H1 (cell line): ENCODE data around the gene C5orf46. TPM values are rescaled to one million over a fixed set of nuclear protein-coding genes. Genes with fewer than 3 reads are reported as not detected.

ENCODE experiments used
- EZH2 ChIP-seq: fragments of 200-600 bp; sonication (generic); IDR thresholded peaks from 2 replicates; pipeline ENCODE4 v1.7.1; 2012; ENCODE audit warnings: low read depth, mild to moderate bottlenecking, moderate library complexity, low read length, inconsistent platforms; ENCODE audit not compliant: severe bottlenecking
- SIX5 ChIP-seq: IDR thresholded peaks from 2 replicates; pipeline ENCODE4 v1.6.1; 2011; ENCODE audit warnings: mild to moderate bottlenecking, low read depth, low read length
- SUZ12 ChIP-seq: fragments of 200-600 bp; sonication (generic); IDR thresholded peaks from 2 replicates; pipeline ENCODE4 v1.6.1; 2012; ENCODE audit warnings: mild to moderate bottlenecking, inconsistent platforms, low read length, moderate library complexity, mixed read lengths
- polyA plus RNA-seq, 7 experiments: library from polyadenylated mRNA; depleted of rRNA in 3 of 7; stranded (reverse) in 5 of 7; unstranded in 2 of 7; fragments of >200 nt in 5 of 7; fragments of 200-250 nt in 2 of 7; gene quantifications; 1 replicate in 5 of 7; 2 replicates in 1 of 7; 4 replicates in 1 of 7; pipeline versions ENCODE4 v1.2.1 to v1.2.3, GENCODE V29; 2011 to 2013; ENCODE audit warnings: missing spikeins in 2 of 7, mixed read lengths in 2 of 7
- total RNA-seq: library from RNA; stranded (reverse); fragmentation: NEBNext Ultra II Directional; extraction: Animal tissue kit (Norgen Biotek cat#: 25700); gene quantifications from 2 replicates; pipeline ENCODE4 v1.2.1, GENCODE V29; 2021
- TF ChIP-seq, protein P1 (sequence below): fragments of 300-600 bp; sonication (generic); IDR thresholded peaks from 2 replicates; pipeline ENCODE4 v1.7.1; 2012; ENCODE audit warnings: low read length, moderate library complexity, mild to moderate bottlenecking, inconsistent platforms; ENCODE audit not compliant: insufficient replicate concordance

C5orf46 gene
- total and polyA plus RNA-seq, 2 of the 8 experiments (the other 6 are each of a cell fraction or from before 2014, with no cell fraction given) = not detected

DNA sequence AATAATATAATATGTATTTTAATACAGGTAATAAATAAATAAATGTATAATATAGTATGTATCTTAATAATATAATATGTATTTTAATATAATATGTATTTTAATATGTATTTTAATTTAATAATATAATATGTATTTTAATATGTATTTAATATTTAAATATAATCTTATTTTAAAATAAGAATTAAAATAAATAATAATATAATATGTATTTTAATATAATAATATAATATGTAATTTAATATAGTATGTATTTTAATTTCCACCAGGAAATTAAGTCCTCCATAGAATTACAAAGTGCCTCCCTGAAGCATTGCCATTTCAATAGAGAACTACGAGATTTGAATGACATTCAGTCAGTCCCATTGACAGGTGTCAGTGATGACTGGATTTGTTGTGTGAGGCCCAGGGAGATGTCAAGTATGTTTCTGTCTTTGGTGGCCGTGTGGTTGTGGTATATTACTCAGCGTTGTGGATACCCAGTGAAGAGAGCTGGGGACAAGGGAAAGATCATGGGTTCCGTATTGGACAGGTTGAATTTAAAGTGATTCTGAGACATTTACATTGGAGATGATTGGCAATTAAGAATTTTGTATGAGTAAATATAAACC lies 14.2 kb upstream of the C5orf46 start (continued):
- TF ChIP-seq, protein P1, sequence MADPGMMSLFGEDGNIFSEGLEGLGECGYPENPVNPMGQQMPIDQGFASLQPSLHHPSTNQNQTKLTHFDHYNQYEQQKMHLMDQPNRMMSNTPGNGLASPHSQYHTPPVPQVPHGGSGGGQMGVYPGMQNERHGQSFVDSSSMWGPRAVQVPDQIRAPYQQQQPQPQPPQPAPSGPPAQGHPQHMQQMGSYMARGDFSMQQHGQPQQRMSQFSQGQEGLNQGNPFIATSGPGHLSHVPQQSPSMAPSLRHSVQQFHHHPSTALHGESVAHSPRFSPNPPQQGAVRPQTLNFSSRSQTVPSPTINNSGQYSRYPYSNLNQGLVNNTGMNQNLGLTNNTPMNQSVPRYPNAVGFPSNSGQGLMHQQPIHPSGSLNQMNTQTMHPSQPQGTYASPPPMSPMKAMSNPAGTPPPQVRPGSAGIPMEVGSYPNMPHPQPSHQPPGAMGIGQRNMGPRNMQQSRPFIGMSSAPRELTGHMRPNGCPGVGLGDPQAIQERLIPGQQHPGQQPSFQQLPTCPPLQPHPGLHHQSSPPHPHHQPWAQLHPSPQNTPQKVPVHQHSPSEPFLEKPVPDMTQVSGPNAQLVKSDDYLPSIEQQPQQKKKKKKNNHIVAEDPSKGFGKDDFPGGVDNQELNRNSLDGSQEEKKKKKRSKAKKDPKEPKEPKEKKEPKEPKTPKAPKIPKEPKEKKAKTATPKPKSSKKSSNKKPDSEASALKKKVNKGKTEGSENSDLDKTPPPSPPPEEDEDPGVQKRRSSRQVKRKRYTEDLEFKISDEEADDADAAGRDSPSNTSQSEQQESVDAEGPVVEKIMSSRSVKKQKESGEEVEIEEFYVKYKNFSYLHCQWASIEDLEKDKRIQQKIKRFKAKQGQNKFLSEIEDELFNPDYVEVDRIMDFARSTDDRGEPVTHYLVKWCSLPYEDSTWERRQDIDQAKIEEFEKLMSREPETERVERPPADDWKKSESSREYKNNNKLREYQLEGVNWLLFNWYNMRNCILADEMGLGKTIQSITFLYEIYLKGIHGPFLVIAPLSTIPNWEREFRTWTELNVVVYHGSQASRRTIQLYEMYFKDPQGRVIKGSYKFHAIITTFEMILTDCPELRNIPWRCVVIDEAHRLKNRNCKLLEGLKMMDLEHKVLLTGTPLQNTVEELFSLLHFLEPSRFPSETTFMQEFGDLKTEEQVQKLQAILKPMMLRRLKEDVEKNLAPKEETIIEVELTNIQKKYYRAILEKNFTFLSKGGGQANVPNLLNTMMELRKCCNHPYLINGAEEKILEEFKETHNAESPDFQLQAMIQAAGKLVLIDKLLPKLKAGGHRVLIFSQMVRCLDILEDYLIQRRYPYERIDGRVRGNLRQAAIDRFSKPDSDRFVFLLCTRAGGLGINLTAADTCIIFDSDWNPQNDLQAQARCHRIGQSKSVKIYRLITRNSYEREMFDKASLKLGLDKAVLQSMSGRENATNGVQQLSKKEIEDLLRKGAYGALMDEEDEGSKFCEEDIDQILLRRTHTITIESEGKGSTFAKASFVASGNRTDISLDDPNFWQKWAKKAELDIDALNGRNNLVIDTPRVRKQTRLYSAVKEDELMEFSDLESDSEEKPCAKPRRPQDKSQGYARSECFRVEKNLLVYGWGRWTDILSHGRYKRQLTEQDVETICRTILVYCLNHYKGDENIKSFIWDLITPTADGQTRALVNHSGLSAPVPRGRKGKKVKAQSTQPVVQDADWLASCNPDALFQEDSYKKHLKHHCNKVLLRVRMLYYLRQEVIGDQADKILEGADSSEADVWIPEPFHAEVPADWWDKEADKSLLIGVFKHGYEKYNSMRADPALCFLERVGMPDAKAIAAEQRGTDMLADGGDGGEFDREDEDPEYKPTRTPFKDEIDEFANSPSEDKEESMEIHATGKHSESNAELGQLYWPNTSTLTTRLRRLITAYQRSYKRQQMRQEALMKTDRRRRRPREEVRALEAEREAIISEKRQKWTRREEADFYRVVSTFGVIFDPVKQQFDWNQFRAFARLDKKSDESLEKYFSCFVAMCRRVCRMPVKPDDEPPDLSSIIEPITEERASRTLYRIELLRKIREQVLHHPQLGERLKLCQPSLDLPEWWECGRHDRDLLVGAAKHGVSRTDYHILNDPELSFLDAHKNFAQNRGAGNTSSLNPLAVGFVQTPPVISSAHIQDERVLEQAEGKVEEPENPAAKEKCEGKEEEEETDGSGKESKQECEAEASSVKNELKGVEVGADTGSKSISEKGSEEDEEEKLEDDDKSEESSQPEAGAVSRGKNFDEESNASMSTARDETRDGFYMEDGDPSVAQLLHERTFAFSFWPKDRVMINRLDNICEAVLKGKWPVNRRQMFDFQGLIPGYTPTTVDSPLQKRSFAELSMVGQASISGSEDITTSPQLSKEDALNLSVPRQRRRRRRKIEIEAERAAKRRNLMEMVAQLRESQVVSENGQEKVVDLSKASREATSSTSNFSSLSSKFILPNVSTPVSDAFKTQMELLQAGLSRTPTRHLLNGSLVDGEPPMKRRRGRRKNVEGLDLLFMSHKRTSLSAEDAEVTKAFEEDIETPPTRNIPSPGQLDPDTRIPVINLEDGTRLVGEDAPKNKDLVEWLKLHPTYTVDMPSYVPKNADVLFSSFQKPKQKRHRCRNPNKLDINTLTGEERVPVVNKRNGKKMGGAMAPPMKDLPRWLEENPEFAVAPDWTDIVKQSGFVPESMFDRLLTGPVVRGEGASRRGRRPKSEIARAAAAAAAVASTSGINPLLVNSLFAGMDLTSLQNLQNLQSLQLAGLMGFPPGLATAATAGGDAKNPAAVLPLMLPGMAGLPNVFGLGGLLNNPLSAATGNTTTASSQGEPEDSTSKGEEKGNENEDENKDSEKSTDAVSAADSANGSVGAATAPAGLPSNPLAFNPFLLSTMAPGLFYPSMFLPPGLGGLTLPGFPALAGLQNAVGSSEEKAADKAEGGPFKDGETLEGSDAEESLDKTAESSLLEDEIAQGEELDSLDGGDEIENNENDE = no peak
- TF ChIP-seq SUZ12 (no peak), EZH2 (no peak), SIX5 (no peak)
